ENCODE data around the gene PRKD1. TPM values are rescaled to one million over a fixed set of nuclear protein-coding genes. Genes with fewer than 3 reads are reported as not detected.

PRKD1 gene
- total RNA-seq, 6 experiments from 2014 or later = 0.74 to 6.2 (median 2.2) TPM

GRCh38 chr14:29925101-29925722 lies 2.4 kb downstream of the PRKD1 start:
- Histone ChIP-seq H3K27ac (no peak overlapping the region), H3K4me1 (peaks cover 0 to 8% (median 0%) of the 10 kb centered on the region in 4 donors), H3K27me3 (no peaks in the 10 kb centered on the region), H3K4me3 (no peak overlapping the region), H3K9me3 (no peaks in the 10 kb centered on the region), H3K36me3 (no peaks in the 10 kb centered on the region)
- intact Hi-C loops (cut with DNase I) = no loop called here
- TF ChIP-seq POLR2A (IDR thresholded peaks at IDR 0.05) (no peak), CTCF (IDR thresholded peaks at IDR 0.05) (no peak)
- WGBS (ENCODE audit: insufficient coverage, low coverage, low lambda C conversion rate, missing lambda C conversion rate) = 71% methylated on average over 5 of the region's 5 CpGs
- ATAC-seq = no peak
- no peak for DNase-seq

GRCh38 chr14:29919845-29920244 lies 7.8 kb downstream of the PRKD1 start:
- TF ChIP-seq POLR2A (IDR thresholded peaks at IDR 0.05) (no peak), CTCF (IDR thresholded peaks at IDR 0.05) (no peak)
- WGBS (ENCODE audit: insufficient coverage, low coverage, low lambda C conversion rate, missing lambda C conversion rate) = 69% methylated on average over 2 of the region's 2 CpGs
- intact Hi-C loops (cut with DNase I) = no loop called here

GRCh38 chr14:29918981-29919380 lies 8.7 kb downstream of the PRKD1 start:
- H3K9me3 ChIP-seq = no peaks in the 10 kb centered on the region
- DNase-seq (no peak), ATAC-seq (no peak)
- H3K27ac ChIP-seq = no peak overlapping the region
- H3K4me1 ChIP-seq = no peaks in the 10 kb centered on the region
- 42% methylated on average over 2 of the region's 2 CpGs for WGBS (ENCODE audit: insufficient coverage, low coverage, low lambda C conversion rate, missing lambda C conversion rate)
- no peaks in the 10 kb centered on the region for H3K27me3 ChIP-seq
- TF ChIP-seq CTCF (IDR thresholded peaks at IDR 0.05) = no peak
- no peak for TF ChIP-seq POLR2A (IDR thresholded peaks at IDR 0.05)
- H3K36me3 ChIP-seq = no peaks in the 10 kb centered on the region
- intact Hi-C loops (cut with DNase I) = no loop called here
- H3K4me3 ChIP-seq = no peak overlapping the region

More at GRCh38 chr14:29919845-29920244, 7.8 kb downstream of the PRKD1 start:
- H3K27ac ChIP-seq = no peak overlapping the region
- no peak overlapping the region for H3K4me3 ChIP-seq
- ATAC-seq = no peak
- DNase-seq = no peak
- H3K9me3 ChIP-seq = no peaks in the 10 kb centered on the region
- H3K4me1 ChIP-seq = no peaks in the 10 kb centered on the region
- H3K36me3 ChIP-seq = no peaks in the 10 kb centered on the region
- no peaks in the 10 kb centered on the region for H3K27me3 ChIP-seq

- H3K27ac ChIP-seq = no peak overlapping the region
- no peaks in the 10 kb centered on the region for H3K9me3 ChIP-seq
- TF ChIP-seq CTCF (IDR thresholded peaks at IDR 0.05) (no peak), POLR2A (IDR thresholded peaks at IDR 0.05) (no peak)
- intact Hi-C loops (cut with DNase I) = no loop called here
- DNase-seq (no peak), ATAC-seq (no peak)
- no peaks in the 10 kb centered on the region for H3K36me3 ChIP-seq
- no peak overlapping the region for H3K4me3 ChIP-seq
- H3K27me3 ChIP-seq = no peaks in the 10 kb centered on the region
- WGBS (ENCODE audit: insufficient coverage, low coverage, low lambda C conversion rate, missing lambda C conversion rate) = 77% methylated on average over 5 of the region's 5 CpGs
- H3K4me1 ChIP-seq = no peaks in the 10 kb centered on the region
Observed at GRCh38 chr14:29913566-29913965, 14.1 kb downstream of the PRKD1 start.

Data from right lobe of liver (tissue), 6 donors.